HepG2 (cell line): Measurements from ENCODE around the gene PHF10. TPM values are rescaled to one million over a fixed set of nuclear protein-coding genes. Genes with fewer than 3 reads are reported as not detected.

Experiments used
- ATAC-seq: fragments of 200-7000 bp; cut with Tn5 transposase; 3 replicates; pipeline ENCODE4 v1.9.1; 2020; ENCODE audit warnings: mild to moderate bottlenecking, moderate library complexity
- BruUV-seq: library from RNA; stranded (reverse); fragments of 400-500 nt; replicated peaks from 2 replicates; lab custom pipeline; 2021; lab: Mats Ljungman, UMichigan
- CTCF ChIA-PET: fragments of 300-600 bp; formaldehyde crosslinking; extraction: SDS; loops from one replicate; lab custom pipeline; 2021; ENCODE audit warnings: low total read pairs, inconsistent platforms, low intra/inter-chr PET ratio; lab: Yijun Ruan, JAX
- POLR2A ChIA-PET: fragments of 350-600 bp; sonication (Branson Sonifier 250); formaldehyde crosslinking; loops from one replicate; lab custom pipeline; 2020; ENCODE audit warnings: antibody characterized with exemption, inconsistent platforms; lab: Yijun Ruan, JAX
- DNase-seq: peaks from one replicate; pipeline ENCODE4 v3.0.0-alpha.2; 2015; ENCODE audit warnings: low spot score
- FAIRE-seq: peaks from 3 replicates; lab custom pipeline; 2011; peaks lifted over from hg19 to GRCh38; lab: Jason Lieb, UNC
- H2AFZ ChIP-seq: one replicate; pipeline ENCODE4 v1.6.1; 2011; ENCODE audit warnings: low read length, inconsistent platforms
- H3K27ac ChIP-seq: fragments of 300-600 bp; 3 replicates; pipeline ENCODE4 v1.8.0; 2011; ENCODE audit warnings: mixed run types, mild to moderate bottlenecking, mixed read lengths, low read length, inconsistent platforms; ENCODE audit not compliant: insufficient read depth; ENCODE audit errors: extremely low read length
- H3K27me3 ChIP-seq, 2 experiments: fragments of 200-600 bp in 1 of 2; 2 replicates in 1 of 2; 3 replicates in 1 of 2; pipeline versions ENCODE4 v1.6.0 to v1.8.0; 2011; ENCODE audit warnings: low read length in 2 of 2, mild to moderate bottlenecking in 2 of 2, moderate library complexity in 2 of 2, inconsistent platforms in 1 of 2; ENCODE audit not compliant: insufficient read depth in 2 of 2, control insufficient read depth in 1 of 2
- H3K36me3 ChIP-seq, 2 experiments: fragments of 200-600 bp in 1 of 2; replicated peaks in 1 of 2; 2 replicates in 1 of 2; 3 replicates in 1 of 2; pipeline versions ENCODE4 v1.5.1 to v1.8.0; 2011; ENCODE audit warnings: low read length in 2 of 2, inconsistent platforms in 1 of 2; ENCODE audit not compliant: insufficient read depth in 2 of 2, control insufficient read depth in 1 of 2
- H3K4me1 ChIP-seq: 2 replicates; pipeline ENCODE4 v1.5.1; 2012; ENCODE audit warnings: low read length, inconsistent platforms; ENCODE audit not compliant: insufficient read depth
- H3K4me2 ChIP-seq: 2 replicates; pipeline ENCODE4 v1.6.0; 2011; ENCODE audit warnings: low read depth, low read length, inconsistent platforms
- H3K4me3 ChIP-seq, 3 experiments: fragments of 200-600 bp in 1 of 3; sonication (generic), shearing (Covaris generic) in 1 of 3; replicated peaks in 1 of 3; 2 replicates each; pipeline ENCODE4 v1.5.1; 2011 to 2016; ENCODE audit warnings: low read length in 3 of 3, inconsistent platforms in 2 of 3, low read depth in 2 of 3, mild to moderate bottlenecking in 2 of 3, control low read depth in 1 of 3, mixed read lengths in 1 of 3; ENCODE audit not compliant: insufficient read depth in 1 of 3
- H3K79me2 ChIP-seq: one replicate; pipeline ENCODE4 v1.6.1; 2011; ENCODE audit warnings: low read length, inconsistent platforms; ENCODE audit not compliant: insufficient read depth
- H3K9ac ChIP-seq: 2 replicates; pipeline ENCODE4 v1.6.0; 2011; ENCODE audit warnings: mild to moderate bottlenecking, low read depth, low read length, inconsistent platforms; ENCODE audit not compliant: insufficient read depth
- H3K9me3 ChIP-seq: 2 replicates; pipeline ENCODE4 v1.5.1; 2012; ENCODE audit warnings: mild to moderate bottlenecking, low read length
- H4K20me1 ChIP-seq: 2 replicates; pipeline ENCODE4 v1.6.0; 2011; ENCODE audit warnings: inconsistent platforms, mild to moderate bottlenecking, low read length, moderate library complexity; ENCODE audit not compliant: insufficient read depth
- ARNT2 ChIP-seq: sonication (generic); formaldehyde crosslinking; IDR thresholded peaks from 2 replicates; pipeline ENCODE4 v1.8.0; 2022; ENCODE audit warnings: mild to moderate bottlenecking, low read depth, missing genetic modification reagents, moderate library complexity
- ASH2L ChIP-seq: fragments of 300-600, 200-600 bp; sonication (generic); IDR thresholded peaks from 2 replicates; pipeline ENCODE4 v1.7.0; 2017; ENCODE audit warnings: low read depth, mild to moderate bottlenecking, moderate library complexity, mixed read lengths, low read length; ENCODE audit not compliant: insufficient read length
- ATRX ChIP-seq: sonication (generic); formaldehyde crosslinking; IDR thresholded peaks from 2 replicates; pipeline ENCODE4 v1.4.0; 2020; ENCODE audit warnings: missing genetic modification reagents, borderline replicate concordance
- CHD2 ChIP-seq: IDR thresholded peaks from 2 replicates; pipeline ENCODE4 v1.6.1; 2011; ENCODE audit warnings: low read depth, low read length, improper control_type of control experiment
- MED1 ChIP-seq: sonication (generic); formaldehyde crosslinking; IDR thresholded peaks from 2 replicates; pipeline ENCODE4 v1.4.0; 2020; ENCODE audit warnings: missing genetic modification reagents
- NBN ChIP-seq: fragments of 450-650 bp; conservative IDR thresholded peaks from 2 replicates; pipeline ENCODE4 v1.6.1; 2017
- NFE2L1 ChIP-seq: sonication (generic); formaldehyde crosslinking; IDR thresholded peaks from 2 replicates; pipeline ENCODE4 v1.4.0; 2020; ENCODE audit warnings: missing genetic modification reagents, mild to moderate bottlenecking, borderline replicate concordance
- PAF1 ChIP-seq: IDR thresholded peaks from 2 replicates; pipeline ENCODE4 v1.6.1; 2016; ENCODE audit warnings: missing genetic modification reagents, missing compliant biosample characterization
- RBM22 ChIP-seq: fragments of 200-400 bp; formaldehyde crosslinking; optimal IDR thresholded peaks from 2 replicates; pipeline ENCODE3; 2017; ENCODE audit warnings: mild to moderate bottlenecking, low read length, moderate library complexity
- ZNF549 ChIP-seq: sonication (generic); formaldehyde crosslinking; IDR thresholded peaks from 2 replicates; pipeline ENCODE4 v1.5.0; 2020; ENCODE audit warnings: missing genetic modification reagents
- ZNF562 ChIP-seq: sonication (generic); formaldehyde crosslinking; IDR thresholded peaks from 2 replicates; pipeline ENCODE4 v1.8.0; 2022; ENCODE audit warnings: missing genetic modification reagents, borderline replicate concordance
- ZSCAN31 ChIP-seq: sonication (generic); formaldehyde crosslinking; IDR thresholded peaks from 2 replicates; pipeline ENCODE4 v1.5.0; 2020; ENCODE audit warnings: low read depth, mild to moderate bottlenecking, missing genetic modification reagents
- WGBS: methylation state at CpG from one replicate; pipeline ENCODE4 v1.1.6; 2017; ENCODE audit warnings: low lambda C conversion rate; 5-methylcytosine and 5-hydroxymethylcytosine counted together
- in situ Hi-C: cut with HindIII; loops from 2 replicates; pipeline ENCODE4 v1.10.0; 2017; ENCODE audit warnings: low pct_unique_long_range_greater_than_20kb; ENCODE audit not compliant: extremely low pct_ligation_motif_present
- intact Hi-C: fragments of 100-400 bp; cut with micrococcal nuclease; formaldehyde crosslinking; loops from one replicate; pipeline ENCODE4 v1.10.0; 2022; ENCODE audit not compliant: unreplicated experiment
- polyA plus RNA-seq, 8 experiments: library from polyadenylated mRNA; depleted of rRNA in 3 of 8; stranded (reverse) in 7 of 8; unstranded in 1 of 8; fragments of >200 nt; fragmentation: Illumina TruSeq in 4 of 8; extraction: Trizol in 4 of 8; gene quantifications; 2 replicates each; pipeline versions ENCODE4 v1.2.1 to v1.2.3, GENCODE V29; 2011 to 2016; ENCODE audit warnings: low read depth in 4 of 8, missing spikeins in 1 of 8, mixed read lengths in 1 of 8; ENCODE audit not compliant: insufficient read depth in 1 of 8
- total RNA-seq, 5 experiments: library from RNA; depleted of rRNA; stranded (reverse); fragments of >200 nt; fragmentation: Illumina TruSeq; extraction: Trizol; gene quantifications; 2 replicates each; pipeline ENCODE4 v1.2.3, GENCODE V29; 2016; ENCODE audit warnings: low read depth in 1 of 5
- TF ChIP-seq, protein P1 (sequence below): sonication (generic); formaldehyde crosslinking; IDR thresholded peaks from 2 replicates; pipeline ENCODE4 v1.4.0; 2020; ENCODE audit warnings: missing genetic modification reagents
- TF ChIP-seq, protein P2 (sequence below): sonication (generic); formaldehyde crosslinking; IDR thresholded peaks from 2 replicates; pipeline ENCODE4 v1.4.0; 2020; ENCODE audit warnings: missing genetic modification reagents, borderline replicate concordance

PHF10 gene
- total and polyA plus RNA-seq, 2 of the 13 experiments (the other 11 are each of a cell fraction or from before 2014, with no cell fraction given) = 42.1 to 84.1 TPM

DNA sequence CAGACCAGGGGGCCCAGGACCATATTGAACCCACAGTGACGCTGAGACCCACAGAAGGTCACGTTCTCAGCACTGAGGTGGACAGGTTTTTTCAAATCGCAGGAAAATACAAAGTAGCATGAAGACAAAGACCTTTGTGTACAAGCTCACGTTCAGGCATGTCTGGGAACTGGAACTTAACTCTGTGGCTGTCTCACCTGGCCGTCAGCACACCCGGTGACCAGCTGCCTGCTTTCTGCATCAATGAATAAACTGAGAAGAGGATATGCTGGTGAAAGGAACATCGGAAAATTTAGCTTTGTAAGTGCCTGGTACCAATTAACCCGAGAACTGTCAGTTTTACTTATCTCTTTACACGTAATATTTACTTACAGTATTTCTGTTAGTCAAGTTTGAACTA lies 59.0 kb downstream of the PHF10 start:
- ATAC-seq = no peak
- H4K20me1 ChIP-seq = no peaks in the 10 kb centered on the region
- H3K27me3 ChIP-seq = no peaks in the 10 kb centered on the region
- no peak for FAIRE-seq
- H3K9ac ChIP-seq = no peak overlapping the region
- in situ Hi-C loops (no loop called here), intact Hi-C loops (no loop called here)
- ChIA-PET CTCF (no interaction called here), POLR2A (no interaction called here)
- H3K4me2 ChIP-seq = no peak overlapping the region
- H3K79me2 ChIP-seq = no peaks in the 10 kb centered on the region
- no TSS peak for BruUV-seq
- no peak overlapping the region for H3K4me3 ChIP-seq
- H3K36me3 ChIP-seq = peaks cover 31 to 81% of the 10 kb centered on the region in 2 experiments
- no peak for DNase-seq
- no peak overlapping the region for H2AFZ ChIP-seq
- no peak overlapping the region for H3K27ac ChIP-seq
- H3K4me1 ChIP-seq = no peaks in the 10 kb centered on the region
- H3K9me3 ChIP-seq = no peaks in the 10 kb centered on the region
- TF ChIP-seq, protein P1, sequence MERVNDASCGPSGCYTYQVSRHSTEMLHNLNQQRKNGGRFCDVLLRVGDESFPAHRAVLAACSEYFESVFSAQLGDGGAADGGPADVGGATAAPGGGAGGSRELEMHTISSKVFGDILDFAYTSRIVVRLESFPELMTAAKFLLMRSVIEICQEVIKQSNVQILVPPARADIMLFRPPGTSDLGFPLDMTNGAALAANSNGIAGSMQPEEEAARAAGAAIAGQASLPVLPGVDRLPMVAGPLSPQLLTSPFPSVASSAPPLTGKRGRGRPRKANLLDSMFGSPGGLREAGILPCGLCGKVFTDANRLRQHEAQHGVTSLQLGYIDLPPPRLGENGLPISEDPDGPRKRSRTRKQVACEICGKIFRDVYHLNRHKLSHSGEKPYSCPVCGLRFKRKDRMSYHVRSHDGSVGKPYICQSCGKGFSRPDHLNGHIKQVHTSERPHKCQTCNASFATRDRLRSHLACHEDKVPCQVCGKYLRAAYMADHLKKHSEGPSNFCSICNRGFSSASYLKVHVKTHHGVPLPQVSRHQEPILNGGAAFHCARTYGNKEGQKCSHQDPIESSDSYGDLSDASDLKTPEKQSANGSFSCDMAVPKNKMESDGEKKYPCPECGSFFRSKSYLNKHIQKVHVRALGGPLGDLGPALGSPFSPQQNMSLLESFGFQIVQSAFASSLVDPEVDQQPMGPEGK (CRISPR knock-in tag) = no peak
- TF ChIP-seq NBN (no peak), ZNF562 (CRISPR knock-in tag) (no peak), PAF1 (no peak), RBM22 (no peak), ARNT2 (CRISPR knock-in tag) (no peak), ASH2L (no peak), NFE2L1 (CRISPR knock-in tag) (no peak), ATRX (CRISPR knock-in tag) (no peak), ZSCAN31 (no peak), ZNF549 (CRISPR knock-in tag) (no peak), CHD2 (no peak), MED1 (CRISPR knock-in tag) (no peak)
- TF ChIP-seq, protein P2, sequence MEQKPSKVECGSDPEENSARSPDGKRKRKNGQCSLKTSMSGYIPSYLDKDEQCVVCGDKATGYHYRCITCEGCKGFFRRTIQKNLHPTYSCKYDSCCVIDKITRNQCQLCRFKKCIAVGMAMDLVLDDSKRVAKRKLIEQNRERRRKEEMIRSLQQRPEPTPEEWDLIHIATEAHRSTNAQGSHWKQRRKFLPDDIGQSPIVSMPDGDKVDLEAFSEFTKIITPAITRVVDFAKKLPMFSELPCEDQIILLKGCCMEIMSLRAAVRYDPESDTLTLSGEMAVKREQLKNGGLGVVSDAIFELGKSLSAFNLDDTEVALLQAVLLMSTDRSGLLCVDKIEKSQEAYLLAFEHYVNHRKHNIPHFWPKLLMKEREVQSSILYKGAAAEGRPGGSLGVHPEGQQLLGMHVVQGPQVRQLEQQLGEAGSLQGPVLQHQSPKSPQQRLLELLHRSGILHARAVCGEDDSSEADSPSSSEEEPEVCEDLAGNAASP = no peak
- 97% methylated on average over 9 of the region's 9 CpGs for WGBS
